GM21529 (cell line): ENCODE results near the gene GAREM1.

Experiments used
- ATAC-seq: cut with Tn5 transposase; IDR thresholded peaks from one replicate; pipeline ENCODE4 v1.9.1; 2021; ENCODE audit not compliant: unreplicated experiment

Gene GAREM1

DNA sequence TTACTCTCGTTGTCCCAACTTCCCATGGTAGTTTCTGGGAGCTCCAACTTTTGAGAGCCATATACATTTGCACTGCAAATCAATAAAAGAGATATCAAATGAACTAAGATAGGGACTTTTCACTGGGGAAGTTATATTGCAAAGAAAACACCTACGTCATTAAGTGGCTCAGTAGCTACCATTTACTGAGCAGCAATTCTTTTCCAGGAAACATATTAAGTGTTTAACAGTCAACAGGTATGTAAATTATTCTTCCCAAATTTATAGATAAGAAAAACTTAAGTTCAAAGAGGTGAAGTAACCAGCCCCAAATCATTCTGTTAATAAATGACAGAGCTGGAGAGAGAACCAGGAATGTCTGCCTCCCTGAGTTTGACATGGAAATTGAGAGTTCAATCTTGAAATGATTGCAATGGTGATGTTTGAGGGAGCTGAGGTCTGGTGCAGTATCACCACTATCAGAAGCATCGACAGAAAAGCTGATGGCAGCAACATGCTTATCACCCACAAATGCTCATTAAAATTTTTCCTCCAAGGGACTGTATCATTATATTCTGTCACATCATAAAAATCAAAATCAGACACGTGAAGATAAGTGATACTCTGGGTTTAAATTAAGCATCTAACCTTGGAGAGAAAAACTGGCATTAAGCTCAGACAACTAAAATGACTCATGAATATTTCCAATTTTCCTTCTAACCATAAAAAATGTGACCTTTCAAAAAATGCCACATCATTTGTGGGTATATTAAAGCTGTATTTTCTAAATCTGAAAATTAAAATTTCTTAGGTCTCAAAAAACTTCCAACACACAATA is 43.4 kb downstream of the GAREM1 start:
- no peak for ATAC-seq

GRCh38 chr18:32425466-32425865 is 45.2 kb downstream of the GAREM1 start:
- ATAC-seq = no peak

GRCh38 chr18:32424696-32425095 is 46.0 kb downstream of the GAREM1 start:
- ATAC-seq = no peak

GRCh38 chr18:32422978-32423740 is 47.5 kb downstream of the GAREM1 start:
- ATAC-seq = no peak

- no peak for ATAC-seq
These were observed 48.5 kb downstream of the GAREM1 start for GRCh38 chr18:32422201-32422600.

DNA sequence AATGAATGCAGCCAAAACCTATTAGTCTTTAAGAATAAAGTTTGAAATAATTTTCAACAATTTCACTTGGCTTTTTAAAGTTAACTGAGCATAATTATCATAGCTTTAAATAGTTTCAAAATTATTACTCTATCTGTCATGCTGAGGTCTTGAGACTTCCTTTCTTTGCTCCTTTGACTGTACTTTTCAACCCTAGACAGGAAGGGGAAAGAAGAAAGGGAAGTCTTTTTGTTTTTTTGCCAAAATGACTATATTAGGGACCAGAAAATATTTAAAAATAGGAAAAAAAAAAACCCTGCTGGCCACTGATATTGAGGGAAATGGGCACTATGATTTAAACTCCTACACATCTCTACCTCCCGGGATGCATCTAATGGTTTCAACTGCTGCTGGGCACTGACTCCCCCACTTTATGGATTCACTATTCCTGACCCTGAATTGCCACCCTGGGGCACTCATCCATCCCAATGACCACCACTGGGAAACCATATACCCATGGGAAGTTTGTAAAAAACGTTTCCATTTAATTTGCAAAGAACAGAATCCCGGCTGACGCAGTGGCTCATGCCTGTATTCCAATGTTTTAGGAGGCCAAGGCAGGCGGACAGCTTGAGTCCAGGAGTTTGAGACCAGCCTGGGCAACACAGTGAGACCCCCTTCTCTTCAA is 50.5 kb downstream of the GAREM1 start:
- ATAC-seq = no peak

- no peak for ATAC-seq
These were observed 52.5 kb downstream of the GAREM1 start for GRCh38 chr18:32418148-32418547.

DNA sequence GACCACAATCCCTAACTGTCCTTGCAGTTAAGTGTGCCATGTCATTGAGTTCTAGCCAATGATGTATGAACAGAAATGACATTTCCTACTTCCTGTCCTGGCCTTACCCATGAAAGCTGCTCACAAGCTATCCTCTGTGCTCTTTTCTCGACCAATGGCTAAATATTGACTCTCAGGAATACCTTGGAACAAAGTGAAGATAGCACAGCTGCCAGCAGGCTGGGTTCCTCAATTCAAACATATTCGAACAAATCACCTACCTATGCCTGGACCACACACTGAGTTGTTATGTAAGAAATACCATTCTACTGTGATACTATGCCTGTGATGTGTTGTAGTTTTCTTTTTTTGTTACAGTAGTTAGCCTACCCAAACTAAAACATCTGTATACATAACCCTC is 65.1 kb downstream of the GAREM1 start:
- ATAC-seq = no peak

DNA sequence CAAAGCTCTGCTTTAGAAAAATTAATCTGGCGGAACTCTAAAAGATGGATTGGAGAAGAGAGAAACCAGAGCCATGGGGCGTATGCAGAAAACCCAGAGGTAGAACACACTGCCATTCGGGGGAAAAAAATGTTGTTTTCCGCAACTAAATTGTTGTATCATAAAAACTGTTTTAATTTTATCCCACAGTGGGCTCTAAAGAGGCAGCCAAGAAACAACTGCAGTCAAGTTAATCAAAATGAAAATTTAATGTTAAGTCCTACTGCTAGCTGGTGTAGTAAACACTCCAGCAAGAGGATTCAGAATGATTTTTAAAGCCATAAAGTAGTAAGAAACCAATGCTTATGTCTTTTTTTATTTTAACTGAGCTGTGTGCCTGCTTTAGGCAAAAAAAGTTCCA is 69.1 kb downstream of the GAREM1 start:
- no peak for ATAC-seq

DNA sequence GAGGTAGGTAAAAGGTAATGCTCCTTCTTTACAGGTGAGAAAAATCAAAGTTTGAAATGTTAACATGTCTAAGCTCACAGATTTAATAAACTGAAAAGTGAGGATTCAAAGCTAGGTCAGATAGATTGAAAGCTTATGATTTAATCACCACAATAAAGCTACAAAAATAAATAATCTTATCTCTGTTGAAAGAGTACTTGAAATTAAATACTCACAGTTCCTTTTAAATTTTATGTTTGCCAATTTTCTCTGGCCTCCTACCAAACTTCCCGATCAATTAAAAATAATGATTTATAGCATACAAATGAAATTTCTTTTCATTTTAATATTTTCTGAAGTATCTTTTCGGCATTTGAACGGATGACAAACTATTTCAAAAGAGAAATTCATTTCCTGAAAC is 77.3 kb downstream of the GAREM1 start:
- ATAC-seq = no peak

DNA sequence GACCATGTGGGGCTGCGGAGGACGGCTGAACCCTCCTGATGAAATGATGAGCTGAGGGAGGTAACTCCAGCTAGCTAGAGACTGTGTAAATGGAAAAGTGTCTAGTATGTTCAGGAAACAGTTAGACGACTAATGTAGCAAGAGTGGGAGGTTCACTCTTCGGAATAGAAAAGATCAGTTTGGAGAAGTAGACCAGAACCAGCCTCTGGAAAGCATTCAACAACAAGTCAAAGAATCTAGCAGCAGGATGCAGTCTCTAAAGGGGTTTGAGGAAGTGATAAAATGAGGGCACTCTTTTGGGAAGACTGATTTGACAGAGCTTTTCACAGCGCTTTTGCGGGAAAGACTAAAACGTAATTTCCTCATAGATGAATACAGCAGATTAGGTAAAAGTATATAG is 79.6 kb downstream of the GAREM1 start:
- no peak for ATAC-seq

- no peak for ATAC-seq
These were observed 80.8 kb downstream of the GAREM1 start for GRCh38 chr18:32389858-32390257.

DNA sequence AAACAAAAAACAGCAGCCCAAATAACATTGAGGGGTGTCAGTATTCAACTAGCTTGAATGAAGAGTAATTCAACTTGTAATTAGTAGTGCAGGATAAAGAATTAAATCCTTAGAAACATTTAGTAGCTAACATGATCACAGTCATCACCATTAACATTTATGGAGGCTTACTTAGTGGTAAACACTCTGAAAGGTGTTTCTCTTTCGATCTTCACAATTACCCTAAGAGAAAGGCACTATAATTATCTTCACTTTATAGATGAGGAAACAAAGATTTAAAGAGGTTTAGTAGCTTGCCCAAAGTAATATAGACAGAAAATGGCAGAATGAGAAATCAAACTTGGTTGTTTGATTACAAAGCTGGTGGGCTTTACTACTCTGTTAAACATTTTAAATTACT is 81.5 kb downstream of the GAREM1 start:
- no peak for ATAC-seq

DNA sequence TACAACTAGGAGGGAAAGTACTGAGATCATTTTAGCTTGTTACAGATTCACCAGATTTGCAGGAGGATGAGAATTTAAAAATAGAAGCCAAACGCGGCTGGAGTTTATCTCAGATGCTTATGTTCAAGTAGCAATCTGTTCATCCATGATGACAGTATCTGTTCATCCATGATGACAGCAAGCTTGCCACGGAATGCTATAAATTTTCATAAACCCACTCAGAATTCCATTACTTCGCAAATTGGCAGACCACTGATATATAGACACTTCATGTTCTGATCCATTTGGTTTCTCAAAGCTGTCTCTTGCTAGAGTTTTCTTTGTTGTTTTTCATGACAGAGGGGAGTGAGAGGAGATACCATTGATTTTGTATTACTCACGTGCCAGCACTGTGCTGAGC is 84.2 kb downstream of the GAREM1 start:
- no peak for ATAC-seq

DNA sequence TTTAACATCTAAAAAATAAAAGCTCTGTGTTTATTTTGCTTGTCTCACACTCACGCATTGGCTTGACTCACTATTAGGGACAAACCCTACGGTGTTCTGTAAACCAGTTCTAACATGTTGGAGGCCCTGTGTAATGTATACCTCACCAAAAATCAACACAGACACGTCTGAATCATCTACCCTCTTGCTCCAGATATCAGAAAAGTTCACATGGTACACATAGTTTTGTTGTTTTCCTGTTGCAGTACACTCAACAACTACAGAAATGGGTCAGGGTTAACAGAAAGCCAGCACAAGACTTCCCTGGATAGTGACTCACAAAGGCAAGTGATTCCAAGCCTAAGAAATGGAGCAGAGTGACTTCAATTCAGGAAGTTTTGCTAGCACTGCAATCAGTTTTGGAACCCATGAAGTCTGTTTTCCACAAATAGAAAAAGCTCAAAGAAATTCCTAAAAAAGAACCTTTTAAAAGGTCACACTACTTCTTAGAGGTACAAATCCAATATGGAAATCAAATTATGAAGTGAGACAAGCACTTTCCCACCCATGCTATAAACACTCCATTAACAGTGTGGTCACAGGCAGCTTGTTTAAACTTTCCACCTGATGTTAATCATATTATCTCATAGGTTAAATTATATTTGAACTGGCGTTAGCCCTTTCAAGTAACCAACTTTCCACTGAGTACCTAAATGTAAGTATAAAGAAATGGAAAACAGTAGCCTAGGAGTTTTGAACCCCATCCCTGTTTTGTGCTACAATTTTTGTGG is 87.4 kb downstream of the GAREM1 start:
- ATAC-seq = no peak

DNA sequence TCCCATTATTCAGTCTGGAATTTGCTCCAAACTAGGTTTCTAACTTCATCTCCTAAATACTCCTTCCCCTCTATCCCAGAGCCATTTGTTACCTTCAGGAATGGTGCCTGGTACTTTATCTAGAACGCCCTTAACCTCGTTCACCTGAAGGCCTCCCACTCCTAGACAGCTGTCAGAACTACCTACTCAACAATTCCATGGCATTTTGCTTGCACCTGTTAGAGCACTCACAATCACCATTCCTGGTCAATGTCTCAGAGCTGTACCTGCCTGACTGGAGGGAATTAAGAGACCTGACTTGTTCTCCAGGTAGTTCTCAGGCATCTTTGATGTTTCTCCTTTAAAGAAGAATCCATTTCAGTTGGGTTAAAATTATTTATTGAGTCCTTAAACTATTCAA is 88.9 kb downstream of the GAREM1 start:
- no peak for ATAC-seq

GRCh38 chr18:32380559-32380958 is 90.1 kb downstream of the GAREM1 start:
- no peak for ATAC-seq

GRCh38 chr18:32379891-32380290 is 90.8 kb downstream of the GAREM1 start:
- no peak for ATAC-seq

DNA sequence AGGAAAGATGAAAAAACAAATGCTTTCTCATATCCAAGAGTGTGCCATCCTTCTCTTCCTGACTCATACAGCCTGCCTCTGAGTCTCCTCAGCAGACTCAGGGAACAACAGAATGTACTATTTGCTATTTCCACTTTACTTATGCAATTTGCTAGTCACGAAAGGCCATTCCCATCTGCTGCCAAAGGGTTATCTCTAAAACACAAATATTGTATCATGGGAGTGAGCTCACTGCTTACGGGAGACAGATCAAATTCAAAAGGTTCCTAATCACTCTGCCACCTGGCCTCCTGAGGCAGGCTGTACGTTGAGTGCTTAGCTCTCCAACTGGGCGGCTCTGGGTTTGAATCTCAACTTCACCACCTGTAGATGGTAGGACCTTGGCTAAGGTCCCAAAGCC is 92.0 kb downstream of the GAREM1 start:
- ATAC-seq = no peak

DNA sequence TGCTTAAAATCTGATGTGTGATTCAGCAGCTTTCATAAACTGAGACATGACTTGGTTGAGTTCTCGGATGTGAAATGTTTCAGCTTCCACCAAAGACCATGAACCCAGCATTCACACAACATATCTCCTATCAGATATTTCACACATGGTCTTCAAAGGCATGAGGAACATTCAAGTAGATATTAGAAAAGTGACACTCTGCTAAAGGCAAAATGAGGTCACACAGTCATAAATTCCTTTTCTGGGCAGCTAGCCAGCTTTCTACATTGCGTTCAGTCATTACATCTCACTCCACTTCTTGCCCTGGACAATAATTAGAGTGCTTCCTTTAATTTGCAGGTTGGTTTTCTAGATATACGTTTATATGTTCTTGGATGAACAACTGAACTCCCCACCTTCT is 96.7 kb downstream of the GAREM1 start:
- ATAC-seq = no peak

GRCh38 chr18:32373505-32373904 is 97.2 kb downstream of the GAREM1 start:
- no peak for ATAC-seq
